Measurements from ENCODE around the gene YOD1. TPM values are rescaled to one million over a fixed set of nuclear protein-coding genes. Genes with fewer than 3 reads are reported as not detected.
A peak's percentile ranks its signal among the peaks of the same experiment; 100 is the strongest.

Gene YOD1
- total and polyA plus RNA-seq, 2 of the 13 experiments (the other 11 are each of a cell fraction or from before 2014, with no cell fraction given), result 3.4 to 9.1 TPM

GRCh38 chr1:207050480-207051190, 373 bp downstream of the YOD1 start (continued):
- TF ChIP-seq RNF219 (CRISPR knock-in tag; IDR thresholded peaks at IDR 0.05) (no peak), ZSCAN21 (CRISPR knock-in tag; IDR thresholded peaks at IDR 0.05; ENCODE audit: borderline replicate concordance) (peak; percentile 77), ZNF333 (CRISPR knock-in tag; IDR thresholded peaks at IDR 0.05; ENCODE audit: borderline replicate concordance) (0 out of 2 replicates have a peak, but pooled peaks have one; percentile 28), ZNF790 (CRISPR knock-in tag; IDR thresholded peaks at IDR 0.05; ENCODE audit: borderline replicate concordance) (no peak), ZNF138 (CRISPR knock-in tag; IDR thresholded peaks at IDR 0.05; ENCODE audit: low read depth) (no peak), GABPB1 (CRISPR knock-in tag; IDR thresholded peaks at IDR 0.05) (peak; percentile 76; the same call in 1 of the 2 replicates), ZNF124 (CRISPR knock-in tag; IDR thresholded peaks at IDR 0.05) (0 out of 2 replicates have a peak, but pooled peaks have one; percentile 24), MLX (CRISPR knock-in tag; IDR thresholded peaks at IDR 0.05) (no peak), JUNB (CRISPR knock-in tag; IDR thresholded peaks at IDR 0.05; ENCODE audit: borderline replicate concordance) (no peak), JDP2 (CRISPR knock-in tag; IDR thresholded peaks at IDR 0.05; ENCODE audit: borderline replicate concordance) (no peak), EED (CRISPR knock-in tag; IDR thresholded peaks at IDR 0.05) (no peak), CSRNP1 (CRISPR knock-in tag; IDR thresholded peaks at IDR 0.05) (peak; percentile 69; the same call in 1 of the 2 replicates), CBFB (CRISPR knock-in tag; IDR thresholded peaks at IDR 0.05) (0 out of 2 replicates have a peak, but pooled peaks have one; percentile 33), REL (CRISPR knock-in tag; conservative IDR thresholded peaks at IDR 0.05) (no peak), ZNF577 (CRISPR knock-in tag; IDR thresholded peaks at IDR 0.05; ENCODE audit: borderline replicate concordance, low read depth) (no peak), ZFP90 (CRISPR knock-in tag; IDR thresholded peaks at IDR 0.05; ENCODE audit: borderline replicate concordance) (0 out of 2 replicates have a peak, but pooled peaks have one; percentile 52), TCF7 (IDR thresholded peaks at IDR 0.05; ENCODE audit: low read depth) (no peak)
- TF ChIP-seq, protein P1, sequence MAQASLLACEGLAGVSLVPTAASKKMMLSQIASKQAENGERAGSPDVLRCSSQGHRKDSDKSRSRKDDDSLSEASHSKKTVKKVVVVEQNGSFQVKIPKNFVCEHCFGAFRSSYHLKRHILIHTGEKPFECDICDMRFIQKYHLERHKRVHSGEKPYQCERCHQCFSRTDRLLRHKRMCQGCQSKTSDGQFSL (CRISPR knock-in tag; IDR thresholded peaks at IDR 0.05), result no peak
- TF ChIP-seq, protein P2, sequence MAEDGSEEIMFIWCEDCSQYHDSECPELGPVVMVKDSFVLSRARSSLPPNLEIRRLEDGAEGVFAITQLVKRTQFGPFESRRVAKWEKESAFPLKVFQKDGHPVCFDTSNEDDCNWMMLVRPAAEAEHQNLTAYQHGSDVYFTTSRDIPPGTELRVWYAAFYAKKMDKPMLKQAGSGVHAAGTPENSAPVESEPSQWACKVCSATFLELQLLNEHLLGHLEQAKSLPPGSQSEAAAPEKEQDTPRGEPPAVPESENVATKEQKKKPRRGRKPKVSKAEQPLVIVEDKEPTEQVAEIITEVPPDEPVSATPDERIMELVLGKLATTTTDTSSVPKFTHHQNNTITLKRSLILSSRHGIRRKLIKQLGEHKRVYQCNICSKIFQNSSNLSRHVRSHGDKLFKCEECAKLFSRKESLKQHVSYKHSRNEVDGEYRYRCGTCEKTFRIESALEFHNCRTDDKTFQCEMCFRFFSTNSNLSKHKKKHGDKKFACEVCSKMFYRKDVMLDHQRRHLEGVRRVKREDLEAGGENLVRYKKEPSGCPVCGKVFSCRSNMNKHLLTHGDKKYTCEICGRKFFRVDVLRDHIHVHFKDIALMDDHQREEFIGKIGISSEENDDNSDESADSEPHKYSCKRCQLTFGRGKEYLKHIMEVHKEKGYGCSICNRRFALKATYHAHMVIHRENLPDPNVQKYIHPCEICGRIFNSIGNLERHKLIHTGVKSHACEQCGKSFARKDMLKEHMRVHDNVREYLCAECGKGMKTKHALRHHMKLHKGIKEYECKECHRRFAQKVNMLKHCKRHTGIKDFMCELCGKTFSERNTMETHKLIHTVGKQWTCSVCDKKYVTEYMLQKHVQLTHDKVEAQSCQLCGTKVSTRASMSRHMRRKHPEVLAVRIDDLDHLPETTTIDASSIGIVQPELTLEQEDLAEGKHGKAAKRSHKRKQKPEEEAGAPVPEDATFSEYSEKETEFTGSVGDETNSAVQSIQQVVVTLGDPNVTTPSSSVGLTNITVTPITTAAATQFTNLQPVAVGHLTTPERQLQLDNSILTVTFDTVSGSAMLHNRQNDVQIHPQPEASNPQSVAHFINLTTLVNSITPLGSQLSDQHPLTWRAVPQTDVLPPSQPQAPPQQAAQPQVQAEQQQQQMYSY (CRISPR knock-in tag; IDR thresholded peaks at IDR 0.05), result no peak
- TF ChIP-seq, protein P3, sequence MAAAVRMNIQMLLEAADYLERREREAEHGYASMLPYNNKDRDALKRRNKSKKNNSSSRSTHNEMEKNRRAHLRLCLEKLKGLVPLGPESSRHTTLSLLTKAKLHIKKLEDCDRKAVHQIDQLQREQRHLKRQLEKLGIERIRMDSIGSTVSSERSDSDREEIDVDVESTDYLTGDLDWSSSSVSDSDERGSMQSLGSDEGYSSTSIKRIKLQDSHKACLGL (CRISPR knock-in tag; IDR thresholded peaks at IDR 0.05), result peak; percentile 71
